Activated CD4-positive, alpha-beta T cell treated with anti-CD3 and anti-CD28 coated beads, Interleukin-2, Interleukin-4, amounts not matched to agents 100 ng/mL and 50 ng/mL, durations not matched to agents 16 hours and 8 hours (primary cell): ENCODE measurements around the gene RTL1.

Source experiments
- DNase-seq: peaks from one replicate; pipeline ENCODE4 v3.0.0-alpha.2; 2020; ENCODE audit warnings: low spot score

Gene RTL1

GRCh38 chr14:100849115-100849781 lies 54.3 kb downstream of the RTL1 start:
- no peak for DNase-seq

GRCh38 chr14:100846309-100846859 lies 57.1 kb downstream of the RTL1 start:
- no peak for DNase-seq

- DNase-seq = no peak
Measured at GRCh38 chr14:100845341-100845740, 58.2 kb downstream of the RTL1 start.

- no peak for DNase-seq
Measured at GRCh38 chr14:100844846-100845245, 58.7 kb downstream of the RTL1 start.

- DNase-seq = no peak
Measured at GRCh38 chr14:100844421-100844820, 59.1 kb downstream of the RTL1 start.

- DNase-seq = no peak
Measured at GRCh38 chr14:100844082-100844408, 59.5 kb downstream of the RTL1 start.

- no peak for DNase-seq
Measured at GRCh38 chr14:100842799-100843198, 60.7 kb downstream of the RTL1 start.

- no peak for DNase-seq
Measured at GRCh38 chr14:100841761-100842403, 61.6 kb downstream of the RTL1 start.

- no peak for DNase-seq
Measured at GRCh38 chr14:100841066-100841760, 62.3 kb downstream of the RTL1 start.

- no peak for DNase-seq
Measured at GRCh38 chr14:100840286-100841065, 63.0 kb downstream of the RTL1 start.

GRCh38 chr14:100839681-100840111 lies 63.8 kb downstream of the RTL1 start:
- DNase-seq = no peak

GRCh38 chr14:100839315-100839585 lies 64.3 kb downstream of the RTL1 start:
- no peak for DNase-seq

- no peak for DNase-seq
Measured at GRCh38 chr14:100838493-100839314, 64.8 kb downstream of the RTL1 start.

GRCh38 chr14:100837805-100838350 lies 65.6 kb downstream of the RTL1 start:
- DNase-seq = no peak

- DNase-seq = no peak
Measured at GRCh38 chr14:100836941-100837804, 66.3 kb downstream of the RTL1 start.

GRCh38 chr14:100836311-100836805 lies 67.2 kb downstream of the RTL1 start:
- DNase-seq = no peak

- DNase-seq = no peak
Measured at GRCh38 chr14:100835548-100836310, 67.8 kb downstream of the RTL1 start.

GRCh38 chr14:100834794-100835547 lies 68.6 kb downstream of the RTL1 start:
- DNase-seq = no peak
